Raji (cell line): ENCODE data around the gene NPBWR2.

Experiments
- POLR2A ChIP-seq: IDR thresholded peaks from 2 replicates; pipeline ENCODE4 v1.6.1; 2011; ENCODE audit warnings: low read depth, low read length, control low read depth; ENCODE audit not compliant: insufficient read depth

The NPBWR2 gene

DNA sequence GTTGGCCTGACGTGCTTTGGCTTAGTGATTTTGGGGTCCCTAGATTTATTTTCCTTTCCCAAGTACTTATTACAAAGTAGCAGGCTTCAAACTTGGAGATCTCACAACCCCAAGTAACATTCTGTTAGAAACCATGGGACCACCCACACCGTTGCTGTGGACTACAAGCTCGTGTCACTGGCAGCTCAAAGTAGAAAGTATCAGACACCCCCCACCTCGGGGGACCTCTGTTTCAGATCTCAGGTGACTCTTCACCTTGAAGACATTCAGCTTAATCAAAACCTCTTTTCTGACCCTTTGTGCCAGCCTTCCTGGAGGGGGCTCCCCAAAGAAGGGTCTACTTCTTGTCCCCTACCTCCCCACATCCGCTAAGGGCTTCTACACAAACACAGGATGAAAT, 41.2 kb upstream of the NPBWR2 start:
- TF ChIP-seq POLR2A = no peak

DNA sequence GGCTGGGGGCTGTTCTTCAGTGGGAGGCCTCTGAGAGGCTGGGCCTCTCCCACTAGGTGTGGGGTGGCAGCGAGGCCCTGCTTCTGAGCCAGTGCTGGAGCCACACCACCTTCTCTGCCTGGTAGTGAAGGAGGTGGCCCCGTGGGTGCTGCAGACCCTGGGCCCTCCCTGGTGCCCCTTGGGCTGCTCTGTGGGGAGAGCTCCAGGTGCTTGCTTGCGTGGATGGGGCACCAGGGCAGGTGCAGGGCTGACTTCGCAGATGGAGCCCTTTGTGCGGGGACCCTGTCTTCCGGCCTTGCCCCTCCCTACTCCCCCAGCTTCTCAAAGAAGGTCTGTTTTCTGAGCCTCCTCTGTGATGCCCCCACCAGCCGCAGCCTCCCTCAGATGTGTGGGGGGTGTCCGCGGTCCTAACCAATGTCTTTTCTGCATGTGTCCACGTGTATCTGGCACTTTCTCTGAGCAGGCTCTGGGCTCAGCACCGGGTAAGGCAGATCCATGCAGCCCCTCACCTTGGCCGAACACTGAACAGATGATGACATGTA, 39.6 kb upstream of the NPBWR2 start:
- no peak for TF ChIP-seq POLR2A

DNA sequence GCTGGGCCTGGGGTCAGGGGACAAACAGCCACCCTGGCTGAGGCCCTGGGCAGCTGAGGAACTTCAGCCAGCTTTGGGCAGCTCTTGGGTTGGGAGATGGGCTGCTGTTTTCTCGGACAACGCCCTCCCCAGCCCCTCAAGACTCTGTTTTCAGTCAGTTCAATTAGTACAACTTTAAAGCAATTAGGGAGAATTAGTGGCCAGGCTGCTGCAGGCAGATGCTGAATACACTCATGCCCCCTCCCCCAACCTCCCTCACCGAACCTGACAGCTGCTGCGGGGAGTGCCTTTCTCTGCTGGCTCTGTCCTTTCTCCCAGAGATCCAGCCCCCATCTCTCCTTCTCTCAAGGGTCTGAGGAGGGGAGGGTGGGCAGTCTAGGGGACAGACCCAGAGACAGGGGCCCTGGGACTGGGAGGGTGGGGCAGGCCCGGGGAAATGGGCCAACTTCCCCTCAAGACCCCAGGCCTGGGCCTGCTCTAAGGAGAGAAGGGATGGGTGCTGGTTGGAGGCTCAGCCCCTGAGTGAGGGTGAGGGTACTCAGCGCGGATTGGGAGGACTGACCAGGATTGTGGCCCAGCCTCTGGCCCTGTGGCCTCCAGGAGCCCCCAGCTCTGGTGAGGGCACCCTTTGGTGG, 39.1 kb upstream of the NPBWR2 start:
- TF ChIP-seq POLR2A = no peak

DNA sequence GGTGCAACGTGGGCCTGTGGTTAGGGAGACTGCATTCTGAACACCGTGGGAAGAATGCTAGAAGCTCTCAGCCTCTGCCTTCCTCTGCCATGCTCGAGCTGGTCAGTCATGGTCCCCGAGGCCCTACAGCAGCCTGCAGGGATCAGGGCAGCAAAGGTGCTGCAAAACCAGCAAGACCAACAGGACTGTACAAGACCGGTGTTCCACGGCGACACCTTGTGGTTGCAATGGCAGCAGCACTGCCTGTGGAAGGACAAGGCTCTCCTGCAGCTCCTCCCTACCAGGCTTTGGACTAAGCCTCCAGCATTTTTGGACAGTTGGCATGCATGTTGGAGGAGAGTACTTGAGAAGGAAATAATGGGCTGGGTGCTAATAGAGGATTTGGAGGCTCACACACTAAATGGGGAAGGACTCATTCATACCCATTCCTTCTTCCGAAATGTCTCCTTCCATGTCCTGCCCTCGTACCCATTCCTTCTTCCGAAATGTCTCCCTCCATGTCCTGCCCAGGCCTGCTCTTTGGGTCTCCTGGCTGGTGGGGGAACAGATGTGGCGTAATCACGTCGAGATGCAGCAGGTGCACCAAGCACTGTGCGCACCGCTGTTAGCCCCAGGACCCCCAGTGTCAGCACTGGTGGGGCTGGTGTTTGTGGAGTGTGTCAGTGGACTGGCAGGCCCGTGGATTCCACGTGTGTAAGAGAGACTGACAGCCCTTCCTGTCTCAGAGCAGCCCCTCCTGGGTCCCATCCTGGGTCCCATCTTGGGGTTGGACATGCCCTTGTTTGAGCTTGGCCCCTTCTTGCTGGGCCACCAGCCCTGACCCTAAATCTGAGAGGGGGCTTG, 38.3 kb upstream of the NPBWR2 start:
- no peak for TF ChIP-seq POLR2A

DNA sequence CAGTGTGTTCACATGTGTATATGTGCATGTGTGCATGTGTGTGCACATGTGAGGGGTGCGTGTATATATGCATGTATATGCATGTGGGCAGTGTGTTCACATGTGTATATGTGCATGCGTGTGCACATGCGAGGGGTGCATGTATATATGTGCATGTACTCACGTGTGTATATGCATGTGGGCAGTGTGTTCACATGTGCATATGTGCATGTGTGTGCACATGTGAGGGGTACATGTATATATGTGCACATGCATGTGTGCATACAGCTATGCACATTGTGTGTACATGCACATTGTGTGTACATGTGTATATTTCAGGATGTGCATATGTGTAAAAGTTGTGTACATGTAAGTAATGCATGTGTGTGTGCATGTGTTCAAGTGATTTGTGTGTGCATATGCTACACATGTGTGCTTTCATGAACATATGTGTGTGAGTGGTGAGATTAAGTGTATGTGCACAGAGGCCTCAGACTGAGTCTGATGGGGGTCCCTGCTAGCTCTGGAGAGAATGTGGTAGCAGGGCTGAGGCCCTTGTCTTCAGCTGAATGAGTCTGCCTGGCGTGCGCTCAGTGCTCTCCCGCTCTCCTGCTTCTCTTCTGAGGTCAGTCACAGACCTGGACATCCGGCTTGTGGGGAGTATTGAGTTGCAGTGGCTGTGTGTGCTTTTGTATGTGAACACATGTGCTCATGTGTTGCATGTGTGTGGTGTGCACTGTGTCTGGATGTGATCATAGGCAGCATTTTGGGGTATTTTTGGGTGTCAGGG, 37.0 kb upstream of the NPBWR2 start:
- no peak for TF ChIP-seq POLR2A

DNA sequence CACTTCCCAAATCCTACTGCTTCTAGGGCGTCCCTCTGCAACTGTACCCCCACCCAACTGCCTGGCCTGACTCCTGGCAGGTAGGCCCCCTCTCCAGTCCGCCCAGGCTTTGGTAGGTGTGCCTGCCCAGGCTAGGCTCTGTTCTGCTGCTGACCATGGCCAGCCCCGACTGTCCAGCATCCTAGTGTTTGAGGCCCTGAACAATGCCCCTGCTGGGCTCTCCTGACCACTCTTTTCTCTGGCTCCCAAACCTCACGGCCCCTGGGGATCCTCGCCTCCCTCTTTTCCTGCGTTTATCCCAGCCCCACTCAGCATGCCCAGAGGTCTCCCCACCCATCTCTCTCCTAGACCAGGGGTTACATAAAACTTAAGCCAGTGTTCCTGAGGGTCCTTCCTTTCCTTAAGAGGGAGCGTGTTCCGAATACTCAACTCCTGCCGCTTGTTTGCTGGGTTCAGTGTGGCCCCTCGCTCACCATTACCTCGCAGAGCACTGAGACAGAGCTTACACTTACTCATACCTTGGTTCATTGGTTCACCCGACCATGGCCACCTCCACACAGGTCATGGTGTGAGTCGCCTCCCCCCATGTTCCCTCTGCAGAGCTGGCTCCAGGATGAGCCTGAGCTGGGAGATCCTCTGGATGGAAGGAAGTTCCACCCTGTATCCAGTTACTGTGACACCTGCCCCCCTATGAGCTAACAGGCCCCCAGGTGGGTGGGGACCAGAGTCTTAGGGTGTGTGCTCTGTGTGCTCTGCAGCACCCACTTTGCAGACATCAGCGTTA, 35.8 kb upstream of the NPBWR2 start:
- no peak for TF ChIP-seq POLR2A

DNA sequence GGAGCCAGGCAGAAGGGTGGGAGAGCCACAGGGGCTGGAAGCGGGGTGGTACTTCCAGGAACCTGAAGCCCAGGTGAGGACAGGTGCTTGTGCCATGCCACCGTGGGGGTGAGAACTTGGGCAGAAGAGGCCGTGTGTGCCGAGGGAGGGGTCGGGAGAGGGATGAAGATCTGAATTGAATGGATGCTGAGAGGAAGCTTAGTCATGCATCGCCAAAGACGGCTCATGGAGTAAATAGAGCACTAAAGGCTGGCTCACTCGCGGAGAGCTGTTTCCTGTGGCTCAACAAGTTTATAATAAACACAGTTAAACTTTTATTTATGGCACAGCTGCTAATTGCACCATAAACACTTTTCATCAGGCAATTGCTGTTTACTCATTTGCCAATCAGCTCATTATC, 35.2 kb upstream of the NPBWR2 start:
- no peak for TF ChIP-seq POLR2A

DNA sequence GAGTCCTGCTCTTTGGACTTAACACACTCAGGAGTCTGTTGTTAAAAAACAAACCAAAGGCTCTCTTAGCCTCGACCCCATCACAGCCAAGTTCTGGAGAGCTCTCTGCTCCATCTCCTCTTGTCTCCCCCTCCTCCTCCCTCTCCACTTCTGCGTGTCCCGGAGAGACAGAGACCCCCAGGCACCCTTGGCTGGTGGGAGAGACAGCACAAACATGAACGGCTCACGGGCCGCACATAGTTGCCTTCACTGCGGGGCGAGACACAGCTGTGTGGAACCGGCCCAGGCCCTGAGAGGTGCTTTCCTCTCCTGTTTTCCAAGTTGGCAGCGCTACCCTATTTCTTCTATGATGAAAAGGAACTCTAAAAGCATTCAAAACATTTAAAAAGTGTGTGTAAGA, 33.6 kb upstream of the NPBWR2 start:
- no peak for TF ChIP-seq POLR2A

DNA sequence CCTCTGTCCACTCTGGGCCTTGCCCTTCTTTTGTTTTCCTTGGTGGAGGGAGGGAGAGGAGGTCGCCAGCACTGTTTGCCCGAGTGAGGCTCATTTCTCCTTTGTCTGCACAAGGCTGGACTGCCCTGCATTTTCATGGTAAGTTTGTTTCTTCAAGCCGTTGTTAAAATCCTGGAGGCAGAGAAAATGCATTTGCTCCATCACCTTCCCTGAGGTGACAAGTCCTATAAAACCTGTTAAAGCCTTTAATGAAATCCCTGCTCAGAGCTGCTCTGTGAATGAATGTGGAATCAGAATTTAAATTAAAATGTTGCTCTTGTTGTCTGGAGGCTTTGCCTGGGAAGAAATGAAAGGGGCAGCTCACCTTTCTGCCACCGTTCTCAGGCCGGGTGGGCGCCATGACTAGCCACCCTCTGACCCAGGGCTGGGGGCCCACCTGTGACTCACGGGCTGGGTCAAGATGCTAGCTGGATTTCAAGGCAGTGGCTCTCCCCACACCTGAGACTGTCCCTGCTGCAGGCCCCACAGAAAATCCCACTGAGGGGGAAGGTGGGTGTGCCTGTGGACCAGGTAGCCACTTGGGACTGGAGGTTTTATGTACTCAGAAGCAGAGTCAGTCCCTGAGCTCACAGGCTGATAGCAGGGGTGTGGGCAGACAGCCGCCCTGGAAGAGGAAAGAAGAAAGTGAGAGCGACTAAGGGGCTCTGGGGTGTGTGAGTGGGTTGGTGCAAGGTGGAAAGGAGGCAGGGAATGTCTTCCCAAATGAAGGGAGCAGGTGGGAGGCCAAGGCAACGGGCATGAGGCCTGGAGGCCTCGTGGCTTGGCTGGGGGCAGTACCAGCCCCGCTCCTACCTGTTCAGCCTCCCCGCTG, 32.9 kb upstream of the NPBWR2 start:
- TF ChIP-seq POLR2A = no peak

DNA sequence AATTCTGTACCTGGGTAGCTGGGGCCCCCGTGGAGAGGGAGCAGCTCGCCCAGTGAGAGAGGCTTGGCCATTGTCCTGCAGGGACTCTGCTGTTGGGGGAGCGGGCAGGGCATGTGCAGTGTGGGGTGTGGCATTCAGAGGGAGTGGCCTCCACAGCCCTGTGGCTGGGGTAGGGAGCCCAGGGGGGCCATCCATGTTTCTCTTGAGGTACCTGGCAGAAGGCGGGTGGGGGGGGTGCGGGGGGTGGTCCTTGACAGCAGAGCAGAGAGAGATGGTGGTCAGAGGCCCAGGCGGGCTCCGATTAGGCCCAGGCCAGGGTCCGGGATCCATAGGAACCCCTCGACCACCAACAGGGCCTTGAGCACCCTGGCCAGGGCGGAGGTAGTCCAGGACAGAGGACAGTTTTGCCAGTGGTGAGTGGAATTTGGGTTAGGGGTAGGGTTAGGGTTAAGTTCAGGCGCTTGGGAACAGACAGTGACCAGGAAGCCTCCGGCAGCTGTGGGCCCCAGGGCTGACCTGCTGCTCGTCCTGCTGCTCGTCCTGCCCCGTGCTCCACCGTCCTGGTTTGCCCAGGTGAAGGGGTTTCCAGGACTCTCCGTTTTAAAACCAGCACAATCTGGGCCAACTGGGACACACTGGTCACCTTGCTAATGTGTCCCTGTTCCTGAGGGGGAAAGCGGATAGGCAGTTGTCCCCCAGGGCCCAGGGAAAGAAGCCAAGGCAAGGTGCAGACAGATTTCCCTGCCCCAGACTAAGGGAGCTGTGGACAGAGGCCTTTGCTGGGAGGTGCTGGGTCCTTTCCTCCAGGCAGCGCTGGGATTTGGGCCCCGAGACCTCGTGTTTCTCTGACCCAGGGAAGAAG, 32.1 kb upstream of the NPBWR2 start:
- no peak for TF ChIP-seq POLR2A

DNA sequence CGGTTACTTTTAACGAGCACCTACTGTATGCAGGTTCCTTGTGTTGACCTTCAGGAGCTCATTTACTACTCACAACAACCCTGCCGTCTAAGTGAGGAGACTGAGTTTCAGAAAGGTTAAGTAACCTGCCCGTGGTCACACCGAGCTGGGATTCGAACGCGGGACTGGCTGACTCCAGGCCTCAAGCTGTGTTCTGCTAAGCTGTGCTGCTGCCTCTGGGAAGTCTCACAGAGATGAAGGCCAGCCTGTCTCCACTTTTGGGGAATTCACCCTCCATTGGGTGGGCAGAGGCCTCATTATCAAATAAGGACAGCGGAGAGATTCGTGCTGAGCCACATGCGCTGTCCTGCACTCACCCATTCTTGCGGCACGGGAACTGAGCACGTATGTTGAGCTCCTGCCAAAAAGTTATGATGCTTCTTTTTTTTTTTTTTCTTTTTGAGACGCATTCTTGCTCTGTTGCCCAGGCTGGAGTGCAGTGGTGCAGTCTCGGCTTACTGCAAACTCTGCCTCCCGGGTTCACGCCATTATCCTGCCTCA, 31.0 kb upstream of the NPBWR2 start:
- no peak for TF ChIP-seq POLR2A

DNA sequence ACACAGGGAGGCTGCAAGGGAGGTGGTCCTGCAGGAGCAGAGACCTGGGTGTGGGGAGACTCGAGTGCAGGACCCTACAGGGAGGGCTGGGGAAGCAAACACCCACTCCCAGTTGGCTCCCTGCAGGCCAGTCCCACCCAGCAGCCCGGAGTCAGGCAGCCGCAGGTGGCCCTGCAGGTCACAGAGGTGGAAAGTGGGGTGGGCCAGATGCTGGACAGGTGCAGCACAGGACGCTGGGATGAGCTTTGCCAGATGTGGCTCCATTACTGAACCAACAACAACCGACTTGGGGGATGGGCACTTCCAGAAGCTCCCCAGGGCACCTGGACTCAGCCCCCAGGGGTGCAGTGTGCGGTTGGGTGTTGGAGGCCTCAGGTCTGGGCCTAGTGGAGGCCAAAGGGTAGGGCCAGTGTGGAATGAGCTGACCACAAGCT, 30.2 kb upstream of the NPBWR2 start:
- TF ChIP-seq POLR2A = no peak
